NOMO-1 (cell line): ENCODE measurements around the gene ZNF747.

Experiments used
- DNase-seq, 2 experiments: peaks; one replicate each; lab custom pipeline; 2025; ENCODE audit not compliant: unreplicated experiment in 2 of 2; lab: John Stamatoyannopoulos, UW

Gene ZNF747

GRCh38 chr16:30519120-30520049, 15.3 kb downstream of the ZNF747 start:
- DNase-seq, result no peak

- DNase-seq, result no peak
Measured at GRCh38 chr16:30518552-30518951, 16.1 kb downstream of the ZNF747 start.

GRCh38 chr16:30515275-30515674, 19.4 kb downstream of the ZNF747 start:
- DNase-seq, result no peak

- DNase-seq, result no peak
Measured at GRCh38 chr16:30511509-30511908, 23.1 kb downstream of the ZNF747 start.

- DNase-seq, result no peak
Measured at GRCh38 chr16:30510376-30510938, 24.2 kb downstream of the ZNF747 start.

GRCh38 chr16:30509081-30509765, 25.4 kb downstream of the ZNF747 start:
- no peak for DNase-seq

GRCh38 chr16:30503403-30504296, 31.0 kb downstream of the ZNF747 start:
- no peak for DNase-seq

GRCh38 chr16:30499284-30499683, 35.4 kb downstream of the ZNF747 start:
- no peak for DNase-seq

- DNase-seq, result no peak
Measured at GRCh38 chr16:30494709-30495108, 39.9 kb downstream of the ZNF747 start.

- no peak for DNase-seq
Measured at GRCh38 chr16:30493941-30494488, 40.6 kb downstream of the ZNF747 start.

GRCh38 chr16:30491744-30492308, 42.8 kb downstream of the ZNF747 start:
- no peak for DNase-seq

- DNase-seq, result no peak
Measured at GRCh38 chr16:30491229-30491628, 43.4 kb downstream of the ZNF747 start.

- no peak for DNase-seq
Measured at GRCh38 chr16:30490210-30490609, 44.4 kb downstream of the ZNF747 start.

GRCh38 chr16:30488764-30489605, 45.7 kb downstream of the ZNF747 start:
- DNase-seq, result peak in 1 of 2 experiments; percentile 20

- peak in 1 of 2 experiments; percentile 12 for DNase-seq
Measured at GRCh38 chr16:30485818-30486436, 48.7 kb downstream of the ZNF747 start.

- DNase-seq, result no peak
Measured at GRCh38 chr16:30484887-30485286, 49.8 kb downstream of the ZNF747 start.

GRCh38 chr16:30482366-30482765, 52.3 kb downstream of the ZNF747 start:
- DNase-seq, result no peak

GRCh38 chr16:30481381-30481780, 53.3 kb downstream of the ZNF747 start:
- DNase-seq, result peak in 1 of 2 experiments; percentile 49
